ENCODE results near the gene MAPK14.
A peak's percentile ranks its signal among the peaks of the same experiment; 100 is the strongest.
"Not testable (repeated sequence)": the region's sequence is repeated elsewhere in the genome, so short reads cannot be mapped to it uniquely, and the experiment has no call there.

The MAPK14 gene
- total RNA-seq: 77.6 to 258 (median 144) reads per million in 18 experiments

GRCh38 chr6:36027501-36028087 is at the start of gene MAPK14:
MAPK14 (plus strand) TSS chr6:36027808; CDS start chr6:36028158, 350 bp downstream.
- DNase-seq: peak; percentile 100

GRCh38 chr6:35980126-35980525 is 47.5 kb upstream of the MAPK14 start:
- DNase-seq: not testable (repeated sequence)

GRCh38 chr6:35980991-35981645 is 46.5 kb upstream of the MAPK14 start:
- no peak for DNase-seq

- no peak for DNase-seq
These were observed 42.9 kb upstream of the MAPK14 start for GRCh38 chr6:35984701-35985100.

GRCh38 chr6:35988047-35988446 is 39.6 kb upstream of the MAPK14 start:
- not testable (repeated sequence) for DNase-seq

GRCh38 chr6:35993150-35993549 is 34.5 kb upstream of the MAPK14 start:
- DNase-seq: no peak

- DNase-seq: peak in 1 of 2 donors; percentile 71
These were observed 27.2 kb upstream of the MAPK14 start for GRCh38 chr6:36000451-36000850.

GRCh38 chr6:36015666-36016065 is 11.9 kb upstream of the MAPK14 start:
- peak in 1 of 2 donors; percentile 1 for DNase-seq

- DNase-seq: peak; percentile 72 to 90
These were observed 9.3 kb upstream of the MAPK14 start for GRCh38 chr6:36018339-36018738.

- peak in 1 of 2 donors; percentile 31 for DNase-seq
These were observed 8.4 kb upstream of the MAPK14 start for GRCh38 chr6:36019167-36019566.

GRCh38 chr6:36020154-36020553 is 7.5 kb upstream of the MAPK14 start:
- no peak for DNase-seq

GRCh38 chr6:36023996-36024795 is 3.4 kb upstream of the MAPK14 start, which contains the start of gene SLC26A8:
SLC26A8 (minus strand) TSS chr6:36024641; CDS start chr6:36019707, 4,934 bp downstream.
- no peak for DNase-seq

- DNase-seq: no peak
These were observed 2.2 kb upstream of the MAPK14 start for GRCh38 chr6:36025260-36025931.

GRCh38 chr6:36025932-36026327 is 1.7 kb upstream of the MAPK14 start:
- DNase-seq: no peak

- peak; percentile 13 to 25 for DNase-seq
These were observed 674 bp downstream of the MAPK14 start for GRCh38 chr6:36028088-36028876.

GRCh38 chr6:36028877-36029324 is 1.3 kb downstream of the MAPK14 start:
- DNase-seq: peak; percentile 54 to 72

GRCh38 chr6:36029464-36029863 is 1.9 kb downstream of the MAPK14 start:
- peak; percentile 79 to 92 for DNase-seq

- DNase-seq: peak; percentile 67 to 92
These were observed 4.7 kb downstream of the MAPK14 start for GRCh38 chr6:36032261-36032660.

GRCh38 chr6:36033144-36033543 is 5.5 kb downstream of the MAPK14 start:
- not testable (repeated sequence) for DNase-seq

- peak; percentile 72 to 73 for DNase-seq
These were observed 6.3 kb downstream of the MAPK14 start for GRCh38 chr6:36033935-36034334.

- no peak for DNase-seq
These were observed 6.8 kb downstream of the MAPK14 start for GRCh38 chr6:36034441-36034840.

- DNase-seq: no peak
These were observed 7.6 kb downstream of the MAPK14 start for GRCh38 chr6:36035225-36035624.

Data from inflammatory macrophage (primary cell).